ENCODE measurements around the gene POC1B.

POC1B gene

DNA sequence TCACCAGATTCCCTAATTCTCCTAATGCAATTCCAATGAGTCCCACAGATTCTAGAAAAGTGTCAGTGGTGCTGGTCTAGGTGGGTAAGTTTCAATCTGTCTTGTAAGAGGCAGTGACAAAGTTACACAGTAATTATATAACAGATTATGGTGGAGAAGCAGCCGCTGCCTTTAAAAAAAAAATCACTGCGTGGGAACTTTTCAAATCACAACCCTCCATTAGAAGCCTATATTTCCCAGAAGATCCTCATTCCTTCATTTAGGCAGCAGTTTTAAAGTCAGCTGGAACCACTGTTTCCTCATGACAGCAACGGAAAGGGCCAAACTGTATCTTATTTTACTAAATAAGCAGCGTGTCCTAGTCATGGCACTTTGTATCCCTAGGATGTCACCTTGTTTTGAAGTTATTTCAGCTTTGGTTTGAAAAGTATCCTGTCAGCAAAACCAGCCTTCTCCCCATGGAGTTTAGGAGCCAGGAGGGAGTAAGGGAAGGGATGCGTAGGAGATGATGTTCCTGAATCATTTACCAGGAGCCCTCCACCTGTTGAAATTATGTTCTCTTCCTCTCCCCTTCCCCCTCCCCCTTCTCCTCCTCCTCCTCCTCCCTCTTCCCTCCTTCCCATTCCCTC is 145.9 kb downstream of the POC1B start:
- no peak for DNase-seq

DNA sequence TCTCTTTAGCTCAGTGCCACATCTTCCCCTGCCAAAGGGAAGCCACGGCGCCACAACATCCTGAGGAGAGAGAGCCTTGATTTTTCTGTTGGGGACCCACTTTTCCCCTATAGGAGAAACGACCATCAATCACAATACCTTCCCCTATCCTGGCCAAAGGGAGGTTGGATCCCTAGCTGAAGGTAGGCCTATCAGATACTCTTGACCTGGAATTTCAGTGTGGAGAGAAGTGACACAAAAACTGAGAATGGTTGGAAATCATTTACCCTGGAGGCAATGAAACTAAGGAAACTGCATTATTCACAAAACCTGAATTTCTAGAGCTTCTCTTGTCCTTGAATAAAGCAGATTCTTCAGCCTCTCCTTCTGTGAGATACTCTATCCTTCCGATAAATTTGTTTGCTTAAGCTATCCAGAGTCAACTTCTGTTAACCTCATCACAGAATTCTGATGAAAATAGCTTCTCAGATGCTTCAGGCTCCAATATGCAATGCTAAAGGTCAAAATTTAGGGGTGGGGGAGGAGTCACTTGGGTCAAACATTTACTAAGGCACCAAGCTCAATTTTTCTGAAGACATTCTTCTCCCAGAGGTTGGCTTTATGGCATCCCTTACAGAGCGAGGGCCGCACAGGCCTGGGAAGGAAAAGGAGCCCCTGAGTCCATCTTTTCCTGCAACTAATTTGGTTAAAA is 146.6 kb downstream of the POC1B start:
- no peak for DNase-seq

GRCh38 chr12:89376844-89377243 is 149.0 kb downstream of the POC1B start:
- no peak for DNase-seq

DNA sequence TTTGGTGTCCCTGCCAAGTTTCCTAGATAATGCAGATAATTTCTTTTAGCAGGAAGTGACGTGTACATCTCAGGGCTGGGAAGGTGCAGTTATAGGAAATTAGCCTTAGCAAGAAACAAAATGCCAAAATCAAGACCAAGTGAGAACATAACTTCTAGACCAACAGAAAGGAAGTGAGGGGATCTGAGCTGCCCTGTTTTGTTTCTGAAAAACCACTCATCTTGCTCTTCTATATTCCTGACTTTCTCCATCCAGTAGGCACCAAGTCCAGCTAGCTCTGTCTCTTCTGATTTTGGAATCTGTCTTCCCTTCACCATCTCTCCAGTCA is 149.7 kb downstream of the POC1B start:
- DNase-seq: no peak

GRCh38 chr12:89373763-89374572 is 151.9 kb downstream of the POC1B start:
- no peak for DNase-seq

DNA sequence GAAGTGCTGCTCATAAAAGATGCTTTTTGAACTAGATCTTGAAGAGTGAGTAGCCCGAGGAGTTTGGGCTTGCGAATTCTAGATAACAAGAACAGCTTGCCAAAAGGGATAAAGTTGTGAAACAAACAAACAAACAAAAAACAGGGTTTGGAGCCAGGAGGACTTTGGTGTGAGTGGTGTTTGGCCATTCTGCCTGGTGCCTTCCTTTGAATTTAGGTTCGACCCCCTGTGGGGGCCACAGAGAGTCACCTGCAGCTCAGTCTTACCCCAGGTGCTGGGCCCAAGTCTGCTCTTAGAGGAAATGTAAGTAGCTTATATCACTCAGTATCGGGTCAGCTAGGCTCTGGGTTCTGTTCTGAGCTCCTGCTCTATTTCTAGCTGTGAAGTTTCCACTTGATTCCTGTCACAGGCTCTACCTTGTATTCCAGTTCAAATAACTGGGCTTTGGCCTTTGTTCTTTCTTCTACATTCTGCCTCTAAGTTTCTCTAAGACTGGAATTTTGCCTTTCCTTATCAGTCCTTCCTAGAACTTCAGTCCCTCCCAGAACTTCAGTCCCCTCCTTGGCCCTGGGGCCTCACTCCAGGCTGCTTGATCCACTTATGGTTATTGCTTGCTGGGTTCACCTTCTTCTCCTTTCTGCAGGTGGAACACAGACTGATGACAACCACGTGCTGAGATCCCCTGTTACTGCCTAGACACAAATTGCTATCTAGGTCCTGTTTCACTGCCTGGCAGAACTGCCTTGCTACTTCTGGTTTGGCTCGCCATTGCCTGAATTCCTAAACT is 153.1 kb downstream of the POC1B start:
- no peak for DNase-seq

DNA sequence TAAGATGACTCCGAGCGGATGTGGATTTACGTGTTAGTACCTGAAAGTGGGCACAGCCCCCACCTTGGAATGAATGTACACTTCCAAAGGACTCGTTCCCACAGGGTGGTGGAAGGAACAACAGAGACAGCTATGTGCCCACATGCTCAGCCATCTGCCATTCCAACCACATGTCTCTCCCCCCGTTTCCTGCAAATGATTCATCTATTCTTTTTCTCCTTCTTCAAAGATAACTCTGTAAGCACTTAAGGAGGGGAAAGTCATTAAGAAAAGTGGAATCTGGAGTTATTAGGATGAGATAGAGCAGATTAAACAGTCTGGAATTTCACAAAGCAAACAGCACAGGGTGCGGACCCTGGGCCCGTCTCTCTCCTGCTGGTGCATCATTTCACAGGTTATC is 155.0 kb downstream of the POC1B start:
- DNase-seq: no peak

- no peak for DNase-seq
Measured at GRCh38 chr12:89370421-89370831, 155.4 kb downstream of the POC1B start.

Data from NCI-H187 treated with DMSO at 0.1 percent for 48 hours (cell line).